TTC549 (cell line): ENCODE results near the gene IL1RN.
"Not testable (repeated sequence)": the region's sequence is repeated elsewhere in the genome, so short reads cannot be mapped to it uniquely, and the experiment has no call there.

Experiments used
- FAIRE-seq: peaks from 2 replicates; lab custom pipeline; 2012; peaks lifted over from hg19 to GRCh38; lab: Jason Lieb, UNC

The IL1RN gene, protein sequence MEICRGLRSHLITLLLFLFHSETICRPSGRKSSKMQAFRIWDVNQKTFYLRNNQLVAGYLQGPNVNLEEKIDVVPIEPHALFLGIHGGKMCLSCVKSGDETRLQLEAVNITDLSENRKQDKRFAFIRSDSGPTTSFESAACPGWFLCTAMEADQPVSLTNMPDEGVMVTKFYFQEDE

DNA sequence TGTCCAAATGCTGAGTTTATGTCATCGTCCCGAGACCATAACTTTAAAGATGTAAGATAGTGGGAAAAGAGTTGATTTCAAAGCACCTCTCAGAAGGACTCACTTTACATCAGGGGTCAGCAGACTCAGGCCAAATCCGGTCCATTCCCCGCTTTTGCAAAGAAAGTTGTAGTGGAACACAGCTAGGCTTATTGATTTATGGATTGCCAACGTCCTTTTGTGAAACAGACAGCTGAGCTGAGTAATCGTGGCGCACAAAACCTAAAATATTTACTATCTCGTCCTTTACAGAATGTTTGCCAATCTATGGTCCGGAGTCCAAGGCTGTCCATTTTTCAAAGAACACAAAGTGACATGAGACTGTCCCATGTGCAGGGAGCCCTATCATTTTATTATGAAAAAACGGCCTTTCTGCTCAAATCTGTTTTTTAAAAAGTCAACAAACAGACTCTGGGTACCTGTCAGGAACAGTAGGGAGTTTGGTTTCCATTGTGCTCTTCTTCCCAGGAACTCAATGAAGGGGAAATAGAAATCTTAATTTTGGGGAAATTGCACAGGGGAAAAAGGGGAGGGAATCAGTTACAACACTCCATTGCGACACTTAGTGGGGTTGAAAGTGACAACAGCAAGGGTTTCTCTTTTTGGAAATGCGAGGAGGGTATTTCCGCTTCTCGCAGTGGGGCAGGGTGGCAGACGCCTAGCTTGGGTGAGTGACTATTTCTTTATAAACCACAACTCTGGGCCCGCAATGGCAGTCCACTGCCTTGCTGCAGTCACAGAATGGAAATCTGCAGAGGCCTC is at the start of gene IL1RN:
IL1RN (plus strand) TSS at position 754 of the 801 bp plus-strand sequence; CDS start at position 781, 27 bp downstream.
- FAIRE-seq: no peak

DNA sequence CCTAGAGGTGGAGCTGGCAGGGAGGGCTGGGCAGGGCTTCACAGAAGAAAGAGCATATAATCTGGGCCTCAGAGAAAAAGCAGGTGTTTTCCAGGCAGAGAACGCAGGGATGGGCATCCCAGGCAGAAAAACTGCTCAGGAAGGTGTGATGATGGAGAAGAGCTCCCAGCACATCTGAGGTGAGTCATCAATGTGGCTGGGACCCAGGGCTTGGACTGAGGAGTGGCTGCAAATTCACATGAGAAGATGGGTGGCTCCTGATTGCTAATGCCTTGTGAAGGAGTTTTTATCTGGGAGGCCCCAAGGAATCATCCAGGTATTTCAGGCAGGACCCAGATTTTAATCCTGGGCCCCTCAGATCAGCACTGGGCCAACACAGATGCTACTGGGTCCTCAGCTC is 49.5 kb upstream of the IL1RN start:
- no peak for FAIRE-seq

DNA sequence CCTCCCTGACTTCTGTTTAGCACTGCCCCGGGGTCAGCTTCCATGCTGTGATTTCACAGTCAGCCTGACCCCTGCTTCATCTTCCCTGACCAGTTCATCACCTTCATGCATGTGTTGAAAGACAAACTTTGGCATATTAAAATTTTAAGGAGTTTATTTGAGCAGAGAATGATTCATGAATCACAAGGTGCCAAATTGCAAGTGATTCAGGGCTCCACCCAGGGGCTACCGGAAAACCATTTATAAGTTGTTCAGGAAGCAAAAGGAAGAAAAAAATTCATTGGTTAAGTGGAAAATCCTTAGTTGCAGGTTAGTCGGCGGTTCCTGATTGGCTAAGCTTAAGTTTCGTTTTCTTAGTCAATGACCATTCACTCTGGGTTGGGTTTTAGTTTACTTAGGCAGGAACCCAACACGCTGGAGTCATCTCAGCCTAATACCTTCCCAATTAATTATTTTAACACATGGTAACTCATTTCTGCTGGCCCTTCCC is 49.0 kb upstream of the IL1RN start:
- FAIRE-seq: no peak

DNA sequence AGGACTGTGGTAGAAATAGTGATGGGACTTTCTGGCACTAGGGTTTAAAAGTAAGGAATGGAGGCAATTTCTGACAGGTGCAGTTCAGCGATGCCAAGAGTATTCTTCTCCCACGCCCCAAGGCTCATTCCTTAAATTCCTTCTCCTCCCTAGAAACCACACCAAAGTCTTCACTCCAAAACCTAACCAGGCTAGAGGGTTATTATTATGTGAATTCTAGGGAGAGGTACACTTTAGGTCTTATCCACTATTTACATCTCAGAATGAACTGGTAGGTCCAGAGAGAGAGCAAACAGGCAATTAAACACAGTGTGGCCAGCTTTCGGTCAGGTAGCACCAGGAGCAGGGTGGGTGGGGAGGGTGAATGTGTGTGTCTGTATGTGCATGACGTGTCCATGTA is 48.3 kb upstream of the IL1RN start:
- no peak for FAIRE-seq

DNA sequence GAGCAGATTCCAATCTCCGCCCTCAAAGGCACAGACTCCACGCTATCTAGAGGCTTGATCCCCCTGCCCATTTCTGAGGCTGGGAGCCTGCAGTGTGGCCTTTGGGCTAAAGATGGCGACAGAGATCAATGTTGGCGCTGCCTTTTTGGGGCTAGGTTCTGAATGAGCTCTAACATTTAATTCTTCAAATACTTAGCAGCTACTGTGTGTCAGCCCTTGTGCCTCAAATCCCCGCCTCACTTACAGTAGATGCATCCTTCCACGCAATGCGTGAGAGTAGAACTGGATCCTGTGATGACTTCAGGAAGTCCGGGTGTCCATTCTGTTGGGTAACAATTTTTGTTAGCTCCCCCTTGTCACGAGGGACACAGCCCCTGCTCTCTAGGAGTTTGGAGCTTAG is 47.3 kb upstream of the IL1RN start:
- no peak for FAIRE-seq

DNA sequence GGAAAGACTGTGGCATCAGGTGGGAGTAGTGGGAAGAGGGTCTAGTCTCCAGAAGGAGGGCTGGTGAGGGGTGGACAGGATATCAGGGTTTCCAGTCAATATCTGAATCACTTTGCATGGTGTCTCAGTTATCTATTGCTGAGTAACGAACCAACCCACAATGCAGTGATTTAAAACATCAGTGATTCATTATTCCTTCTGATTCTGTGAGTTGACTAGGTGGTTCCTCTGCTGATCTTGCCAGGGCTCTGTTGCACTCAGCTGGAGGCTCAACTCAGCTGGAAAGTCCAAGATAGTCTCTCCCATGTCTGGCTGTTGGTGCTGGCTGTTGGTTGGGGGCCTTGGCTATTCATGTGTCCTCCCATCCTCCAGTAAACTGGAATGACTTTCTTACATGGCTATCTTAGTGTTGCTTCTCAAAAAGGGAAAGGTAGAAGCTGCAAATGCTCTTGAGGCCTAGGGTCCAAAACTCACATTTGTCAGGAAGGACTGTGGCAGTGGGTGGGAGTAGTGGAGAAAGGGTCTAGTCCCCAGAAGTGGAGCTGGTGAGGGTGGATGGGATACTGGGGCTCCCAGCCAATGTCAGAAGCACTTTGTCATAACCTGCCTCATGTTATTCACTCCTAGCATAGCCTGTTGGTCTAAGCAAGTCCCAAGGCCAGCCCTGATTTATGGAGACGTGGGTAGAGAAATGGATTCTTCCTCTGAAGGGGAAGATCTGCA is 45.7 kb upstream of the IL1RN start:
- no peak for FAIRE-seq

DNA sequence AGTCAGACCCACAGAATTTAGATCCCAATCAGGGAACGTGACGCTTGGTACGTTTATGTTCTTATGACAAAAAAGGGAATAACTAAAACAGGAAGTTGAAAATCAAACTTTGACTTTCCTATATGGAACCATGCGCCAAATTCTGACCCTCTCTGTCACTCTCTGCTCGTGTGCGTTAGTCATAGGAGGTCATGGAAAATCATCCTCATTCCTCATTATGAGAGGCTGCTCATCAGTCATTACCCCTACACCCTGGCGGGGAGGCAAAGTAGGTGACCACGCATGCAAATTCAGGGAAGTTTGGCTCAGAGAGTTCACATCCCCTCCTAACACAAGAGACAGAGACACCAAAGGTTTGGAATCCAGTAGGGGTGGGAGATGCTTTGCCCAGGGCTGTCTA is 44.1 kb upstream of the IL1RN start:
- no peak for FAIRE-seq

DNA sequence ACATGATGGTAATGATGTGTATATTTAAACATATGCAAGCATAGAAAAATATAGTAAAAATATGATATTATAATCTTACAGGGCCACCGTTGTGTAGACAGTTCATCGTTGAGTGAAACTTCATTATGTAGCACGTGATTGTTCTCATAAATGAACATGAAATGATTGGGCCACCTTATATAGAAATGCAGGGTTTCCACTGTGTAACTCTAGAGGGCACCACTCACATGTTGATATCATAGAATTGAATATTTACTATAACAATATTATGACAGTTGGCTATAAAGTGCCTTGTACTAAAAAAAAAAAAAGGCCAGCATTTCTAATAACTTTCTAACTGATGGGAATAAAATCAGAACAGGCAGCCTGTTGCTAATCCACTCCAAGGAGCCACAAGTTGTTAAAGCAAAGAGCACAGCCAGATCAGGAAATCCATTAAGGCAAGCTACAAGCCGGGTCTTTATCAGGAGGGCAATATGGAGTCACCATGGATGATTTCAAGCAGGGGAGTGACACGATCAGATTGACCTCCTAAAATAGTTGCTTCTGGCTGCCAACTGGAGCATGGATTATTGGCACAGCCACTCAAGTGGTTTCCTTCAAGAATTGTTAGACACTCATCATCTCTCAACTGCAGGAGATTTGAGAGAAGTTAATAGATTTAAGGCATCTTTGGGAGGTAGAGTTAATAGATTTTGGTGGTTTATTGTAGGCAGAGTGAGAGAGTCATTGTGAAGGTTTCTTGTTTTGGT is 43.0 kb upstream of the IL1RN start:
- FAIRE-seq: no peak

DNA sequence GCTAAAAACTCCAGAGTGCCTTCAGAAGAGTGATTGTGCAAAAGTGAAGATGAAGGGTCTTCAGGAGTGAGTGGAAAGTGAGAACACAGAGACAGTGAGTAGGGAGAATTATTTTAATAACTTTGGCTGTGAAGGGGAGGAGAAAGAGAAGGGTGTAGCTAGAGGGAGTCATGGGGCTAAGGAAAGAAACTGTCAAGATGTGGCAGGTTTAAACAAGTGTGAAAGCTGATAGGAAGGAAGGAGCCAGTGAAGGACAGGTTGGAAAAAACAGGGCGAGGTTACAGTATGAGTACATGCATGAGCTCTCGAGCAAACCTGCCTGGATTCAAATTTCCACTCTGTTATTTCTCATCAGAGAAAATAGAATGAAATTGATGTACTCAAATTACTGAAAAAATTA is 41.9 kb upstream of the IL1RN start:
- FAIRE-seq: no peak

DNA sequence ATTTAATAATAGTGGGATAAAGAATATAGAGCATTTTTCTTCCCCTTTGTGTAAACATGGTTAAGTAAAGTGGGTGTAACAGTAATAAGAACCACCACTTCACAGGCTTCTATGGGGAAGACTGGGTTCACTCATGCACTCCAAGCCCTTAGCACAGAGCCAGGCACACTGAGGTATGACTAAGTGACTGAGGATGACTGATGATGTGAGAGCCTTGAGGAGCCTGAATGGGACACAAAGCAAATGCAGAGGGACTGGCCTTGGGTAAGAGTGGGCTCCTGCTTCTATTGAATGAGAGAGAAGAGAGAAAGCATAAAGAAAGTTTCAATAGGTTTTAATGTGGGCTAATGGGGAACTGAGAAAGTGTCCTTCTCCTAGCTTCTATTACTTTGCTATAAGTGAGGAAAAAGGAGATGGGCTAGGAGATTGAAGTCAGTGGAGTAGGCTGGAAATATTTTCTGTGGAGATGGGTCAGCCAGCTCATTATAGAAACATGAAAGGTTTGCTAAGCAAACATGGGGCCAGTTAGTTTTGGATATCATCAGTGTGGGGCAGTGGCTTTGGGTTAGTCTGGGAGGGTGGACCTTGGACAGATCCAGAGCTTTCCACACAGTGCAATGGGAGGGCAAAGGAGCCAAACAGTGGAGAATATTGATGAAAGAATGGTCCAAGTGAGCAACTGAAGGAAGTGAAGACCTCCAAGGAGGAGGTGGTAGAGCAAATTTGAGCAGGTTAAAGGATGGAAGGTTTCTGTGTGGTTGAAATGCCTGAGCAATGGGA is 39.0 kb upstream of the IL1RN start:
- no peak for FAIRE-seq

DNA sequence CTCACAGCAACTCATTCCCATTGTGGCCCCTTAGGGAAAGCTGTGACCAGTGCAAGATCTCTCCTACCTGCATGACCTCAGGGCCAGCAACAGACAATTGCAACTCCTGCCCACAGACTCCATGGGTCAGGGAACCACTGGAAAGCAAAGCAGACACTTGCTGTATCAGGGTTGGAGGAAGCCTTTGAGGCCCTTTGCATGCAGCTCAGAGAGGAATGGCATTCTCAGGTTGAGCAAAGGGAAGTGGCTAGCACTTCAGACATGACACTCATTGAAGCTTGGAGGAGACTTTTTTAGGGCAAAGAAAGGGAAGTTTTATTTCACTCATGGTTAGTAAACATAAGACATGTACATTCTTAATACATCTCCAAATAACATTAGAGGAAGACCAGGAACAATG is 37.5 kb upstream of the IL1RN start:
- no peak for FAIRE-seq

DNA sequence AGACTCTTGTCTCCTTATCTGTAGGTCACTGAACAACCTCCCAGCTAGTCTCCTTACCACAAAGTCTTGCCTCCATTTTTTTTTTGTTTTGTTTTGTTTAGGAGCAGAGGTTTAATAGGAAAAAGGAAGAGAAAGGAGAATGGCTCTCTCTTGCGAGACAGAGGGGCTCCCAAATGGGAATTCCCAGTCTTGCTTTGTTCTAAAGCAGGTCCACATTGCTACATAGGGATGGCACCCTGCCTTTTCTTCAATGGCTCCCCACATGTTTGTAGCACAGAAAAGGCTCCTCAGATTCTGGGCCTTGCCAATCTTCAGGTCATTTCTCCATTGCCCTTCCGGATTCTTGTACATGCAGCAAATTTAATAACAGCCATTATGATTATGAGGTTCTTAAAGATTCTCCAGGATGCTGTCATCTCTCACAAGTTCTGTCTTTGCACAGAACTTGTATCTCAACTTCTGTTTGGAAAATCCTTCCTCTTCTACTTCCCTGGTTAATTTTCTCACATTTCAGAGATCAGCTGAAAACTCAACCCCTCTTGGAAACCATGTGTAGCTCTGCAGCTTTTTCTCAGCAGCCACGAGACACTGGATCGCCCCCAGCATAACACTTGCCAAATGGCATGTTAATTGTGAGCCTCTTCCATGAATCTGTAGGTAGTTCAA is 36.0 kb upstream of the IL1RN start:
- no peak for FAIRE-seq

DNA sequence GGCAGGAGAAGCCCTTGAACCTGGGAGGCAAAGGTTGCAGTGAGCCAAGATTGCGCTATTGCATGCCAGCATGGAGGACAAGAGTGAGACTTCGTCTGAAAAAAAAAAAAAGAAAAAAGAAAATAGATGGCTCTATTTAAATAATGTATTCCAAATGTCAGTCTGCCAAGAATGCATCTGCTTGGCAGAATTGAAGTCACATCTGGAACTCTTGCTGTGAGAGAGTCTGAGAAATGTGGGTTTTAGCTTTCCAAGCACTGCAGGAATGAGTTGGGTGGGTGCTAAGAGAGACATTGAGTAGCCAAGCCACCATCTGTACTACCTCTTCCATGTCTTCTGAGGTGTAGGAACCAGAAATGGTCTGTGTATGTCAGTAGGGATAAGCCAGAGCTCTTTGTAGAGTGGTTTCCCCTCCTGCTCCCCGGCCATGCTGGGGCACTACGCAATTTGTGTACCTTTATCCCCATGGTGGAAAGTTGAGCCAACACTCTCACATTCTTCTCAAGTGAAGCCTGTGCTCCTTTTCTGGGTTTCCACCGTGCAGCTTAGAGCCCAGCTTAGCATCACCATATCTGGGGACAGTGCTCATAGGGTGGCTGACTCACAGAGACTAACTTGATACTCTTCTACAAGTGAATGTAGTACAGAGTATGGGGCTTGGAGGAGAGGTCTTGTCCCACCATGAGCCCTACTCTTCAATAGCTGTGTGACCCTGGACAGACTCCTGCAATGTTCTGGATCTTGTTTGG is 34.4 kb upstream of the IL1RN start:
- FAIRE-seq: no peak

DNA sequence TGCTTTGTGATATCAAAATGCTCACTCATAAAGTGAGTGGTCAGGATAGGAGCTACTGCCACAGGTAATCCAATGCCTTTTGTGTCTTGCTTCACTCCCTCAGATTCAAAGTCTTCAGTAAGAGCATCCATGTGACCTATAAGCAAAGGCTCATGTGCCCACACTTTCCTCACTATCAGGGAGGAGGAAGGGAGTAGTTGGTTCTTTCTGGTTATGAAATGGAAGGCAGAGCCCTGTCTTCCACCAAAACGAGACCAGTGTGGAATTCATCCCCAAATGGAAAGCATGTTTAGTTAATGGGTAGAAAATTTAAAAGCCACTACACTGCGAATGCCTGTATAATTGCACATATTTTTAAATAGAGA is 33.8 kb upstream of the IL1RN start:
- FAIRE-seq: no peak

DNA sequence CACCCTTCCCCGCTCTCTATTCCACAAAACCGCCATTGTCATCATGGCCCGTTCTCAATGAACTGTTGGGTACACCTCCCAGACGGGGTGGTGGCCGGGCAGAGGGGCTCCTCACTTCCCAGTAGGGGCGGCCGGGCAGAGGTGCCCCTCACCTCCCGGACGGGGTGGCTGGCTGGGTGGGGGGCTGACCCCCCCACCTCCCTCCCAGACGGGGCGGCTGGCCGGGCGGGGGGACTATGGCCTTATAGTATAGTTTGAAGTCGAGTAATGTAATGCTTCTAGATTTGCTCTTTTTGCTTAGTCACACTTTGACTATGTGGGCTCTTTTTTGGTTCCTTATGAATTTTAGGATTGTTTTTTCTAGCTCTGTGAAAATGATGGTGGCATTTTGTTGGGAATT is 31.1 kb upstream of the IL1RN start:
- not testable (repeated sequence) for FAIRE-seq

DNA sequence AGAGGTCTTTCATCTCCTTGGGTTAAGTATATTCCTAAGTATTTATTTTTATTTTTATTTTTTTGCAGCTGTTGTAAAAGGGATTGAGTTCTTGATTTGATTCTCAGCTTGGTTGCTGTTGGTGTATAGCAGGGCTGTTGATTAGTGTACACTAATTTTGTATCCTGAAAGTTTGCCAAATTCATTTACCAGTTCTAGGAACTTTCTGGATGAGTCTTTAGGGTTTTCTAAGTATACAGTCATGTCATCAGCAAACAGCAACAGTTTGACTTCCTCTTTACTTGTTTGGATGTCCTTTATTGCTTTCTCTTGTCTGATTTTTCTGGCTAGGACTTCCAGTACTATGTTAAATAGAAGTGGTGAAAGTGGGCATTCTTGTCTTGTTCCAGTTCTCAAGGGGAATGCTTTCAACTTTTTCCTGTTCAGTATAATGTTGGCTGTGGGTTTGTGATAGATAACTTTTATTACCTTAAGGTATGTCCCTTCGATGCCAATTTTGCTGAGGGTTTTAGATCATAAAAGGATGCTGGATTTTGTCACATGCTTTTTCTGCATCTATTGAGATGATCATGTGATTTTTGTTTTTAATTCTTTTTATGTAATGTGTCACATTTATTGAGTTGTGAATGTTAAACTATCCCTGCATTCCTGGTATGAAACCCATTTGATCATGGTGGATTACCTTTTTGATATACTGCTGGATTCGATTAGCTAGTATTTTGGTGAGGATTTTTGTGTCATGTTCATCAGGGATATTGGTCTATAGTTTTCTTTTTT is 30.4 kb upstream of the IL1RN start:
- FAIRE-seq: not testable (repeated sequence)

DNA sequence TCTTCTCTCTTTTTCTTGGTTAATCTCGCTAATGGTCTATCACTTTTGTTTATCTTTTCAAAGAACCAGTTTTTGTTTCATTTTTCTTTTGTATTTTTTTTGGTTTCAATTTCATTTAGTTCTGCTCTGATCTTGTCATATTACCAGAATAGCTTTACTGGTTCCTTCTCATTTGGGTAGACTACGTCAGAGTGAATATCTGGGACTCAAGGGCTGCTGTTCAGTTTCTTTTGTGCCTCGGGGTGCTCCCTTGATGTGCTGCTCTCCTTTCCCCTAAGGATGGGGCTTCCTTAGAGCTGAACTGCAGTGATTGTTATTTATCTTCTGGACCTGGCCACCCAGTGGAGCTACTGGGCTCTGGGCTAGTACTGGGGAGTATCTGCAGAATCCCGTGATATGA is 29.4 kb upstream of the IL1RN start:
- no peak for FAIRE-seq

DNA sequence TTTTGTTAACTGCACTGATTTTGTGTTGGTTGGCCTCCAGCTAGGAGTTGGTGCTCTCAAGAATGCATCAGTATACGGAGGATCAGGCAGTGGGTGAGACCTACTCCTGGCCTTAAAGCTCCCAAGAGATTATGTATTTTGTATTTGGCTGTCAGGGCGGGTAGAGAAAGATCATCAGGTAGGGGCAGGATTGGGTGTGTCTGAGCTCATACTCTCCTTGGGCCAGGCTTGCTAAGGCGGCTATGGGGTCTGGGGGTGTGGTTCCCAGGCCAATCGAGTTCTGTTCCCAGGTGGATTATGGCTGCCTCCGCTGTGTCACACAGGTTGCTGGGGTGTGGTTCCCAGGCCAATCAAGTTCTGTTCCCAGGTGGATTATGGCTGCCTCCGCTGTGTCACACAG is 28.9 kb upstream of the IL1RN start:
- no peak for FAIRE-seq

DNA sequence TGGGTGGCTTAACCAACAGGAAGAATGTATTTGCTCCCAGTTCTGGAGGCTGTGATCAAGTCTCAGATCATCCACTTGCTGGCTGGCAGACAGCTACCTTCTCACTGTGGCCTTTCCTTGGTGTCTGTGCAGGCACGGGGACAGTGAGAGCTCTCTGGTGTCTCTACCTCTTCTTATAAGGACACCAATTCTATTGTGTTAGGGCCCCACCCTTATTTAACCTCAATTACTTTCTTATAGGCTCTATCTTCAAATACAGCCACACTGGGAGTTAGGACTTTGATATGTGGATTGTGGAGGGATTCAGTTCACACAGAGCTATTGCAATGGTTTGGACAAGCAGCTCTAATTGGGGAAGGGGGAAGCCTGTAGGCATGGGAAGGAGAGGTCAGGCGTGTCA is 25.3 kb upstream of the IL1RN start:
- no peak for FAIRE-seq

DNA sequence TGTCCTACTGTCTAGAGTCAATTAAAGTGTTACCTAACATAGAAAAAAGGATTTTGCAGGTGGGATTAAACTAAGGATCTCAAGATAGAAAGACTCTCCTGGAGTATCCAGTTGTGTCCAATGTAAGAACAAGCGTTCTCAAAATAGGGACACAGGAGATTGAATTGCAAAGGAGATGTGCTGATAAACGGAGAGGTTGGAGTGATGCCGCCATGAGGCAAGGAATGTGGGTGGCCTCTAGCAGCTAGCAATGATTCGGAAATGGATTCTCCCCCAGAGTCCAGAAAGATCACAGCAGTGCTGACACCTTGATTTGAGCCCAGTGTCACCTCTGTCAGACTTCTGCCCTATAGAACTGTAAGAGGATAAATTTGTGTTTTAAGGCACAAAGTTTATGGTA is 24.1 kb upstream of the IL1RN start:
- FAIRE-seq: no peak
